NCI-H2171 (cell line): ENCODE results near the gene MTA1.

Experiments
- DNase-seq: peaks from one replicate; lab custom pipeline; 2025; lab: John Stamatoyannopoulos, UW

MTA1 gene

GRCh38 chr14:105387530-105387922, 32.1 kb upstream of the MTA1 start:
- DNase-seq = peak; percentile 48

GRCh38 chr14:105388110-105388951, 31.3 kb upstream of the MTA1 start:
- DNase-seq = no peak

GRCh38 chr14:105388976-105389375, 30.7 kb upstream of the MTA1 start:
- DNase-seq = no peak

- DNase-seq = no peak
Measured at GRCh38 chr14:105389534-105389933, 30.1 kb upstream of the MTA1 start.

GRCh38 chr14:105389976-105390848, 29.4 kb upstream of the MTA1 start:
- no peak for DNase-seq

GRCh38 chr14:105390849-105391500, 28.7 kb upstream of the MTA1 start:
- DNase-seq = no peak

- DNase-seq = no peak
Measured at GRCh38 chr14:105391541-105391940, 28.1 kb upstream of the MTA1 start.

DNA sequence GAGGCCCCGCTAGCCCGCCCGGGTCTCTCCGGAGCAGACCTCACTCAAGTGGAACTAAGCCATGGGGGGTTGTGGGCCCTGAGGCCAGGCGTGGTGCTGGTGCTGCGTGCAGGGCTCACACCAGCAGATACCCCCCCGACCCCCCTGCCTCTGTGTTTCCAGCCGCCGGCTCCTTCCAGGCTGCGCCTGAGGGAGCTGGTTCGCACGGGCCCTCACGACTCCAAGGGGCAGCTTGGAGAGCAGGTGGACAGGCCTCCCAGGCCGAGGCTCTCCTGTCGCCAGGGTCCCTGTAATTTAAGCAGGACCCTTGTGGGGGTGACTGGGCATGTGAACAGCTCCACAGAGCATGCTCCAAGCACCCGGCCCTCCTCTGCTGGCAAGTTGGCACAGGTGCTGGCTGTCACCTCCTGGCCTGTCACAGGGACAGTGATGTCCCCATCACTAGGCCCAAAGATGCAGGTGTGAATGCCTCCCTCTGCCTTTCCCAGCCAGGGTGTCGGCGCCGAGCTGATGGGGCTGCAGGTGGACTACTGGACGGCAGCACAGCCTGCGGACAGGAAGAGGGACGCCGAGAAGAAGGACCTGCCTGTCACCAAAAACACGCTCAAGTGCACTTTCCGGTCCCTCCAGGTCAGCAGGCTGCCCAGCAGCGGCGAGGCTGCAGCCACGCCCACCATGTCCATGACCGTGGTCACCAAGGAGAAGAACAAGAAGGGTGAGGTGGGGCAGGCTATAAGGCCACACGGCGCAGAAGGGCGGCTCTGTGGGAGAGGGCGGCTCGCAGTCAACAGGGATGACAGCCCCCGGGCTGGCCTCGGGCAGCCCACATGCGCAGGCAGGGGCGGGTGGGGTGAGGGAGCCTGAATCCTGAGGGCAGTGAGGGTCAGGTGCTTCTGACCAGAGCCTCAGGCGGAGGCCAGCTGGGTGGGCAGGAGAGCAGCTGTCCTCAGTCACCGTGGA, 27.2 kb upstream of the MTA1 start:
- no peak for DNase-seq

- no peak for DNase-seq
Measured at GRCh38 chr14:105393151-105393550, 26.5 kb upstream of the MTA1 start.

DNA sequence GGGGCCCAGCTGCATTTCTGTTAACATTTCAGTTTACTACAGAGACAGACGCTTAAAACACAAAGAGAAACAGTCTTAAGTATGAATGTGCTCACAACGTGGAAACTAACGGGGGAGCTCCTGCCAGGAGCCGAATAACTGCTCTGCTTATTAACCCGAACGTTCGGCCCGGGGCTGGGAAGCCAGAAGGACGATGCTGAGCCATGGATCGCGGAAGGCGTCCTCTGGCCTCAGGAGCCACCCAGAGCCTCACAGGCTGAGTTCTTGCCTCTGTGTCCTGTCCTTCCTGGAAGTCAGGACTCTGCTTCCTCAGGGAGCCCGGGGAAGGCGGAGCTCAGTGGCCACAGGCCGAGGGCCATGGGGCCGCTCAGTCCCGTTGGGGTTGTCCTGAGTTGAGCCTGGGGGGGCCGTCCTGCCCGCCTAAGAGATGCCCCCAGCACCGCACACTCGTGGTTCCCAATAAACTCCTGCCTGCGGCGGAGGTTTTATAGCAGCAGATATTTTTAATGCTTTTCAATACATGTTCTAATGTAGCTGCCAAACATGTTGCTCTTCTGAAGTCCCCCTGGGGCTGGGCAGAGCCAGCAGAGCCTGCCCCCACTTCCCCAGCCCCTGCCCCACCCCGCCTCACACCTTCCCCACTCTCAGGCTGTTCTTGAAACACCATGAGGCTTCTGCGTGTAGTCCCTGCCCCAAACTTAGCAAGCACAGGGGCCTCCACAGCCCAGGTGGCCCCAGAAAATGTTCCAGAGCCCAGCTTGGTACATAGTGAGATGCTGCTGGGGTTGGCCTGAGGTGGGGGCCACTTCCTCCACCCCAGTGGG, 24.7 kb upstream of the MTA1 start:
- DNase-seq = no peak

DNA sequence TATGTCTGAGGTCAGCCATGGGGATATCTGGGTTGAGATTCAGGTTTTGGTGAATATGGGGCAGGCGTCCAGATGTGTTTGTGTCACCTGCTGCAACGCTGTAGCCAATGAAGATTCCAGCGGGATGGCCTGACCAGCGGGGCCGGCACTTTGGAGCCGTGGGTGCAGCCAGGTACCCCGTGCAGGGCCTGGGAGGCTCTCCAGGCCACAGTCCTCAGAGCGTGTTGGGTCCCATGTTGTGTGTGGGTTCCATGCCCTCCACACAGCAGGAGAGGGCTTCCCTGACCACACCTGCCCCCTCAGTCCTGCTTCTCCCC, 24.1 kb upstream of the MTA1 start:
- DNase-seq = no peak

DNA sequence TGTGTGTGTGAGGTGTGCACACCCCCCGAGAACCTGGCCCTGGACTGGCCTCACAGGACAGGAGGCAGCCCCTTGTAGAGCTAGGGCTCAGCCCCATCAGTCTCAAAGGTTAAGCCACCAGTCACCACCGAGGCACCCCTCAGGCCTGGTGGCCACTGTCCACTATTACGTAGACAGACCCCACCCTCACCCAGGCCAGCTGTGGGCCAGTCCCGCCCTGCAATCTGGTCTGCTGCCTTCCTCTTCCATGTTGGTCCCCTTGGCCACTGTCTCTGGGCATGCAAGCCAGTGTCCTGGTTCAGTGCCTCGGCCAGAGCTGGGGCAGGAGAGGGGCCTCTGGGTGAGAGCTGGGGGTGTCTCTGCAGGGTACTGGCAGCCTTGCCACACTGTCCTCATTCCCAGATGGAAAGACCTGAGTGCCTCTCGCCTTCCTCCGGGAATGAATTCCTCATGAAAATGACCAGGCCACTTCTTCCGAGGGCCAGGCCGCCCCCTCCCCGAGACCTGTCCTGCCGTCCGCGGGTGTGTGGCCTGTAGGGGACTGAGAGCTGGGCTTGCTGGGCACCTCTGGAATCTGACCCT, 22.2 kb upstream of the MTA1 start:
- no peak for DNase-seq

- DNase-seq = peak; percentile 93
Measured at GRCh38 chr14:105398044-105398725, 21.4 kb upstream of the MTA1 start, which contains the start of gene TEX22. TEX22 (plus strand) TSS chr14:105398538; CDS start chr14:105399341, 803 bp downstream.

DNA sequence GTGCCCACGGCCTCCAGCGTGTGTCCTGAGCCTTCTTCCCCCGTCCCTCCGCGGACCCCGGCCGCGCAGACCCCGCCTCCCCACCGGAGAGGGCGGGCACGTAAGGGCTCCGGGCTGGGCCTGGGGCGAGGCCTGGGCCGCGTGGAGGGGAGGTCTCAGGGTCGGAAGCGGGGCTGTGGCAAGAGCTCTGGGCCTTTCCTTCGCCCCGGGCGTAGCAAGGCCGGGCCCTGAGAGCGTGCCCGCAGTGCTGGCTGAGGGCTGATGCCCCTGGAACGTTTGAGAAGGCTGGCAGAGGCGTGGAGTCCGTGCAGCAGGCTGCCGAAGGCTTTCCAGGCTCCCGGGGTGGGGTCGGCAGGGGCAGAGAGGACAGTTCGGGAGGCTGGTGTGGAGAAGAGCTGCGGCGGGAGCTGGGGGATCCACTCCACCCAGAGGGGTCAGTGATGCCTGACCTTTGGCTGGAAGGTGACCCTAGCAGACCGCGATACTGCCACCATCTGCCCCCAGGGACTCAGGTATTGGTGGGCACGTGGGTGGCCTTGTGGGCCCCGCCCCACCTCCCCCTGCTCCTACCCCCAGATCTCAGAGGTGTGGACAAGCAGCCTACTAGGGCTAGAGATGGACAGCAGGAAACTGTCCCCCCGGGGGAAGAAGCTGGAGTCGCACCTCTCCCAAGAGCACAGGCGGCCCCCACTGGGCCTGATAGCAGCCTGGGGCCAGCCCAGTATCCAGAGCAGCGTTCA, 20.7 kb upstream of the MTA1 start:
- peak; percentile 79 for DNase-seq

- no peak for DNase-seq
Measured at GRCh38 chr14:105399466-105399775, 20.2 kb upstream of the MTA1 start.

GRCh38 chr14:105400016-105400415, 19.6 kb upstream of the MTA1 start:
- no peak for DNase-seq

GRCh38 chr14:105401699-105402098, 17.9 kb upstream of the MTA1 start:
- DNase-seq = no peak

DNA sequence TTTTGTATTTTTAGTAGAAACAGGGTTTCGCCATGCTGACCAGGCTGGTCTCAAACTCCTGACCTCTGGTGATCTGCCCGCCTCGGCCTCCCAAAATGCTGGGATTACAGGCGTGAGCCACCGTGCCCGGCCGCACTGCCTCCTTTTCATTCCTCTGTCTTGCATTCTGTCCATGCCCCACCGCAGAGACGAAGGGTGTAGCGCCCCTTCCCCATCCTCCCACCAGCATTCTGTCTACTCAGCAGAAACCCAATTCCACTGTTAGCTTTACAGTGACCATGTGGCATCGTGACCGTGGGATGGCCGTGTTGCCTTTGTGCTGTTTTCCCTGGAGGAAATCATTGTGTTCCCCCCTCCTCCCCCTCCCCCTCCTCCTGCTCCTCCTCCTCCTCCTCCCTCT, 11.0 kb upstream of the MTA1 start:
- no peak for DNase-seq

- no peak for DNase-seq
Measured at GRCh38 chr14:105409364-105409763, 10.3 kb upstream of the MTA1 start.
